HG03280 (cell line): Measurements from ENCODE around the gene ZNF490.
"Not testable (repeated sequence)": the region's sequence is repeated elsewhere in the genome, so short reads cannot be mapped to it uniquely, and the experiment has no call there.

Experiments used
- ATAC-seq: cut with Tn5 transposase; IDR thresholded peaks from one replicate; pipeline ENCODE4 v1.9.1; 2021; ENCODE audit warnings: mild to moderate bottlenecking, moderate library complexity; ENCODE audit not compliant: unreplicated experiment

The ZNF490 gene

DNA sequence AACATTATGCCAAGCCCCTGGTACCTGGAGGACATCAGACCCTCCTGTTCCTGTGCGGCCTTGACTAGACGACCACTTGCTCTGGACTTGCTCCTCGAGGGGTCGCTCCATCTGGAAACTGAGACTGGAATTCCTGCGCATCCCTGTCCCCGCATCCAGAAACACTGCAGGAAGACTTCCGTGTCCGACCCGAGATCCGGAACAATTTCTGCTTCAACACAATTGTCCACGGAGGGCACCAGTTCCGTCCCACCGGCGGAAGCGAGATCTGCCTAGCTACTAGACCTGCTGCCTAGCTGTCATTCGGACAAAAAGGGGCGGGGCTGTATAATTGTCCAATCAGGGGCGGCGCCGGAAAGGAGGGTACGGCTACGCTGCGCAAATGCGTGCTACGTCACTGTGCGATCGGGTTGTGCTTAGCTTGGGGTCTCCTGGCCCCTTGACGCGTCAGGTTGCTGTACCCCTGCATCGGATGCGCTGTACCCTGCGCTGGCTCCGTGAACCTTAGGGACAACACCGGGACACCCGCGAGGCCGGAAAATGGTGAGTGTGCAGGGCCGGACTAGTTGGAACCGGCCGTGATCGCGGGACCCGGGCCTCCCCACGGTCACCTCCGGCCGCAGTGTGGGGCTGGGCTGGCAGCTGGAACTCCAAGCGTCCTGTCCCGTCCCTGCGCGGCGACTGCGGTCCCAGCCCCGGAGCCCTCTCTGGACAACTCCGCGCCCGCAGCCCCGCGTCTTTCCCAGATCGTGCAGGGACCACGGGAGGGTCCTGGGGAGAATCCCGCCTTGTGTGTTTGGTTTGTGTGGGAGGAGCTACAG, at the start of gene ZNF490, which contains the start of gene ZNF791:
ZNF490 (minus strand) TSS at position 274 of the 821 bp plus-strand sequence; CDS start at position 141, 133 bp downstream.
ZNF791 (plus strand) TSS at position 381 of the 821 bp plus-strand sequence; CDS start at position 541, 160 bp downstream.
- peak; percentile 86 for ATAC-seq

DNA sequence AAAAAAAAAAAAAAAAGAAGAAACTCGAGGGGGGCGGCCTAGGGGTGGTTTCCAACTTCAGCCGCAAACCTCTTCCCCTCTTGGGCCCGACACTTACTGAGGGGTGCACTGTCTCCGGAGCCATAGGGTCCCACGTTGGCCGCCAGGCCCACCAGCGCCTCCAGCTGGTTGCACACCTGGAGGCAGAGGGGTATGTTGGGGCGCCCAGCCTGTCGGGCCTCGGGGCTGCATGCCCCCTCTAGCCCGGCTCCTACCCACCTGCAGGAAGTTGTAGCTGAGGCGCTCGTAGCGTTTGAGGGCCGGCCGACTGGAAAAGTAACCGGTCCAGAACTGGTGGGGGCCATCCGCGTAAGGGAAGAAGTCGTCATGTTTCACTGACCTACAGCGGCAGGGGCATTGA, 47.4 kb upstream of the ZNF490 start:
- ATAC-seq = no peak

DNA sequence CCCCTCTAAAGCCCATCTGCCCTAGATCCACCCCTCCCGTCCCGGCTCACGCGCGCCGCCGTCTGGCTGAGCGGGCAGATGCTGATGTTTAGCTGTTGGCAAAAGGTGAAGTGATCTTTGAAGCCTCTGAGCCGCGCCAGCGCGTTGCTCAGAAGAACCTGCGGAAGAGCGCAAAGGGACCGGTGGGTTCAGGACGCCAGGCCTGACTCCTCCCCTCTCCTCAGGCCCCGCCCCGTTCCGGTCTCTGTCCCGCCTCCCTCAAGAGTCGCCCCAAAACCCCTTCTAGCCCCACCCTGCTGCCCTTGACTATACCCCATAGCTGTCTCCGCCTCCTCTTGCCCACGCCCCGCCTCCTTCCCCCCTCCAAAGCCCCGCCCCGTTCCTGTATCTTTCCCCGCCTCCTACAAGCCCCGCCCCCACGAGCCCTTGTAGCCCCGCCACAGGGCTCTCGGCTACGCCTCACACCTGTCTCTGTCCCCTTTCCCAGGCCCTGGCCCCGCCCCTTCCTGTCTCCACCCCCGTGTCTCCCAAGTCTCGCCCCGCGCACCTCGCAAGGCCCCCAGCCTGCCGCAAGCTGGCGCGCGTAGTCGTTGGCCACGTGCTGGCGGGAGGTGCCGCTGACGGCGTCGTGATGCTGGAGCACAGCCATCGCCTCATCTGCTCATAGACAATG, 46.4 kb upstream of the ZNF490 start:
- ATAC-seq = no peak

DNA sequence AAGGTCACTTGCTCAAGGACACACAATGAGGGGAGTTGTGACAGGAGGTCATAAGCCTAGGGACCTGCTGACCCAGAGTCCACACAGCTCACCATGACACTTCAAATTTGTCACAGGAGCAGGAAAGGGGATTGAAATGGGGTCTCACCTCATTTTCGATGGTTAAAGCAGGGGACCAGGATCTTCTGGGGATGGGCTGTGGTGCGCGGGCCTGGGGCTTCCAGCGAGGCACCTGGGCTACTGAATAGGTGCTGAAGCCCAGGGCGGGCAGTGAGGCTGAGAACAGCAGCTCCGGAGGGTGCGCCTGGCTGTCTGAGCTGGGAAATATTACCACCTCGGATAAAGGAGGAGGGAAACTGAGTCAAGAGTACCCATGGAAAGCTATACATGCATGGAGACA, 44.9 kb upstream of the ZNF490 start:
- no peak for ATAC-seq

DNA sequence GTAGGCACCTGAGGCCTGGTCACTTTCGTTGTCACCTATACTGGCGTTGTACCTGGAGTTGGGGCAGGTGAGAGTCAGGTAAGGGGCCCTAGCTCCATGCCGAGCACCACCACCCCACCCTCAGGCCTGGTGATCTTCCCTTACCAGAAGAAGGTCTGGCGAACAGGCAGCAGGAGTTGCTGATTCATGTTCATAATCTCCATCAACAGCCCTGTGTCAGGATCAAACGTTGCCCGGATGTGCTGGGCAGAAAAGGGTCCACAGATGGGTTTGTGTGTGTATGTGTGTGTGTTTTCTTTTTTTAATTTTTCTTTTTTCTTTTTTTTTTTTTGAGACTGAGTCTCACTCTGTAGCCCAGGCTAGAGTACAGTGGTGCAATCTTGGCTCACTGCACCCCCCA, 41.6 kb upstream of the ZNF490 start:
- ATAC-seq = no peak

GRCh38 chr19:12649941-12650340, 39.3 kb upstream of the ZNF490 start:
- ATAC-seq = no peak

DNA sequence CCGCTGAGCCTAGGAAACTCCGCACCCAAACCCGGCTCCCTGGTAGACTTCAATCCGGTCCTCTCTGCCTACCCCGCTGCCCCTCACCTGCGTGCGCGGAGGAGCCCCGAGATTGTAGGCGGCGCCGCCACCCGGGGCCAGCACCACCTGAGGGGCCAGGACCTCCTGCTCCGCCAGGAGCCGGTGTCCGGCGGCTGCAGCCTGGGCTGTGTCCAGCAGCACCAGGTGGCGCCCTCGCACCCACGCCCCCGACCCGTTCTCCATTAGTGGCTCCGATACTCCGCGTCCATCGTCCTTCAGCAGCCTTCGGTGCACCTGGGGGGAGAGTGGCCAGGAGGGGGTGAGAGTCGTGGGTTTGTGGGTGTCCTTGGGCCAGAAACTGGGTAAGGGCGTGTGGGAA, 37.5 kb upstream of the ZNF490 start:
- ATAC-seq = no peak

DNA sequence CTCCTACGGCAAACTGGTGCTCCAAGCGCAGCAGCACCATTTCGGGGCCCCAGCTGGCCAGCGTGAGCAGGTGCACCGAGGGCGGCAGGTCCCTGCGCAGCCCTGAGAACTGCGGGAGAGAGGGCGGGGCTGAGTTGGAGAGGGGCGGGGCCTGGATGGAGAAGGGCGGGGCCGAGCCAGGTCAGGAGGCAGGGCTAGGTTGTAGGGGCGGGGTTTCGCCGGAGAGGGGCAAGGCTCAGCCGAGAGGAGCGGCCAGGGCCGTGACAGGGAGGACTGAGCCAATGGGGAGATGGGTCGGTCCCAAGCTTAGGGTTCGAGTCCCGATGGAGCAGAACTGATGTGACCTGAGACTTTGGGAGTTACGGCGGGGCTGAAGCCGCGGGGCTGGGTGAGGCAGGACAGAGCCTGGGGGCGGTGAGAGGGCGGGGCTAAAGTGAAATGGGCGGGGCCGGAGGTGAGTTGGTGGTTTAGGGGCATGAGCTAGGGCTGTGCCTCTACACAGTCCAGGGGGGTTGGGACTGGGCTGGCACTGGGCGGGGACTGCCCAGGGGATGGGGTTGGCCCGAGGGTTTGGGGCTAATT, 37.0 kb upstream of the ZNF490 start:
- ATAC-seq = no peak

GRCh38 chr19:12647047-12647446, 36.4 kb upstream of the ZNF490 start:
- no peak for ATAC-seq

- ATAC-seq = no peak
These were observed 35.9 kb upstream of the ZNF490 start for GRCh38 chr19:12646551-12646950.

GRCh38 chr19:12643716-12644115, 33.1 kb upstream of the ZNF490 start:
- ATAC-seq = not testable (repeated sequence)

GRCh38 chr19:12642506-12642905, 31.9 kb upstream of the ZNF490 start:
- no peak for ATAC-seq

DNA sequence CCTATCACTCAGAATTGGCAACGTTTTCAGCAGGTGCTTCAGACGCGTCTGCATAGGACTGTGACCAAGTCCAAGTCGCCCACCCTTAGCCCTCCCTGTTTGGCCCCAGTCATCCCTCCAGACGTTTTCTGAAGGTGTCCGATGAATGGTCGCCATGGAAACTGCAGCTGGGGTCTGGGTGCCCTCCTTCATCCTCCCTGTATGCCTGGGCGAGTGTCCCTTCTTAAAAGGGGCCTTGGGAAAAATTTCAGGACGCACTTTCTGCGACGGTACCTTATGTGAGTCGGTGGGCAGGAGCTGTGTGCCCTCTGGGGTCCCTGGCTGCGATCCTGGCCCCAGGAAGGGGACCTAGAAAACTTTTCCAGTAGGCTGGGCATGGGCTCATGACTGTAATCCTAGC, 30.8 kb upstream of the ZNF490 start:
- no peak for ATAC-seq

DNA sequence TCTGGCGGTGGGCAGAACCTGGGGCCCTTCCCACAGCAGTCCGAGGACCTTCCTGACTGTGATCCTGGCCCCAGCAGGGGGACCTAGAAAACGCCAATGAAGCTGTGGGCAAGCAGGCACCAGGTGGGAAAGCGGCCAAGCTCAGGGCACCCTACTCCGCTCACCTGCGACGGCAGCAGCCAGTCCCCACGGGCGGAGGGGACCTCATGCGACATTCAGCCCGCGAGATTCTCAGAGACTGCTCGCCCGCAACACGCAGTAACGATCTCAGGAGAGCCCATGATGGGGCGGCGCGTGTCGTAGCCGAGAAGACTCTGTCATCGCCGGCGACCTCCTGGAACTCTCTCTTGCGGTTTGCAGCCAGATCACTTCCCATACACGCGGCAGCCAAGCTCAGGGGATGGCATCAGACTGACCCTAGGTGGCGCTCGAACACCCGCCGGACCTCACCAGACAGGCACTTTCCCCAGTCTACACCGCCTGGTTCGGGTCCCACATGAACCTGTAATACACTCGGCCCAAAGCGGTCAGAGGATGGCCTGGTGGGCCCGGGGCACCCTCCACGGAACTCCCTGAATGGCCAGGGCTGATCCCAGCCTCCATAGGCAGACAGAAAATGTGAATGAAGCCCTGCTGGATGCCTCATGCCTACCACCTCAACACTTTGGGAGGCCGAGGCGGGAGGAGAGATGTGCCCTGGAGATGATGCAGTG, 29.4 kb upstream of the ZNF490 start:
- no peak for ATAC-seq

GRCh38 chr19:12638611-12639182, 28.1 kb upstream of the ZNF490 start:
- ATAC-seq = no peak

GRCh38 chr19:12636631-12637030, 26.0 kb upstream of the ZNF490 start:
- no peak for ATAC-seq

- ATAC-seq = no peak
These were observed 18.6 kb upstream of the ZNF490 start for GRCh38 chr19:12629215-12629614.

GRCh38 chr19:12628040-12629022, 17.7 kb upstream of the ZNF490 start:
- no peak for ATAC-seq

DNA sequence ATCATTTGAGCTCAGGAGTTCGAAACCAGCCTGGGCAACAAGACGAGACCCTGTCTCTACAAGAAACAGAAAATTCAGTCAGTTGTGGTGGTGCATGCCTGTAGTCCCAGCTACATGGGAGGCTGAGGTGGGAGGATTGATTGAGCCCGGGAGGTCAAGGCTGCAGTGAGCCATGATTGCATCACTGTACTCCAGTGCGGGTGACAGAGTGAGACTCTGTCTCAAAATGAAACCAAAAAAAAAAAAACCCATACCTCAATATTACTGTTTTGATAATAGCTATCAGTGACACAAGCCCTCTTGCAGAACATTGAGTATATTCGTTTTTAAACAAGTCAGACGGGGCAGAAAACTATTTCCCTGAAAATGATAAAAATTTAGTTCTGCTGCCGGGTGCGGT, 16.3 kb upstream of the ZNF490 start:
- no peak for ATAC-seq
